Kidney tubule cell (primary cell): ENCODE results near the gene ORC1.

Experiments
- DNase-seq: peaks from one replicate; pipeline ENCODE4 v3.0.0-alpha.2; 2018; ENCODE audit warnings: low spot score

The ORC1 gene

DNA sequence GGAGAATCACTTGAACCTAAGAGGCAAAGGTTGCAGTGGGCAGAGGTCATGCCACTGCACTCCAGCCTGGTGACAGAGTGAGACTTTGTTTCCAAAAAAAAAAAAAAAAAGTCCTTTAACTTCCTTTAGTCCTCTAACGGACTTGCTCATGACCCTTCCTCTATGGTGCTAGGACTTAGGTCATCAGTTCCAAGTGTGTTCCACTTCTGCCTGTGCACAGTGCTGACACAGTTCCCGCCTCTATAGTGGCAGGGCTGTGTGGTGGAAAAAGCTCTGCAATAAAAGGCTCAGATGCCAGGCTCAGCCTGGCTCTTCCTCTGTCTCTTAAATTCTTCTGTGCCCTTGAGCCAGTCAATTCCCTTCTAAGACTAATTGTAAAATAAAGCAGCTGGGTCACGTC lies 60.2 kb downstream of the ORC1 start:
- no peak for DNase-seq

DNA sequence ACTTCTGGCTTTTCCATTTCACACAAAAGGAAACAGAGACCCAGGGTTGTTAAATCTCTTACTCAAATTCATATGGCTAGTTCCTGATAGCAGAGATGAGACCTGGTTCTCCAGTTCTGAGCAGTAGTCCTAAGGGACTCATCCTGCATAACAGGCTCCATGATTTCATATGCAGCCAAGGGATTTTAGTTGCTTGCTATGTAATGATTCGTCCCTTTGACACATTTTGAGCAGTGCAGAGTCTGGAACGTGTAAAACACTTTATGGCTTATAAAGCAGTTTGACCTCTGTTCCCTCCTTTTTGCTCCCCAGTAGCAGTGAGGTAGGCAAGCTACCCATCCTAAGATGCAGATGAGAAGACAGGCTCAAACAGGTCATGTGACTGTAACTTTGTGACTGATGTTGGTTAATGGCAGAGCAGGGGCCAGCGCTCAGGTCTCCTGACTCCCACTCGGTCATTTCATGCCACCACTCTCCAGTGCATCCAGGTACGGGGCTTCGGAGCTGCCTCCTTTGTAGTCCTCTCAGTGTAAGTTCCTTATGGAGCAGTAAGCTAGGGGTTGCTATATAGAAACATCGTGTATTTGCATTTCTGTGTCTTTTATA lies 62.5 kb downstream of the ORC1 start:
- no peak for DNase-seq

DNA sequence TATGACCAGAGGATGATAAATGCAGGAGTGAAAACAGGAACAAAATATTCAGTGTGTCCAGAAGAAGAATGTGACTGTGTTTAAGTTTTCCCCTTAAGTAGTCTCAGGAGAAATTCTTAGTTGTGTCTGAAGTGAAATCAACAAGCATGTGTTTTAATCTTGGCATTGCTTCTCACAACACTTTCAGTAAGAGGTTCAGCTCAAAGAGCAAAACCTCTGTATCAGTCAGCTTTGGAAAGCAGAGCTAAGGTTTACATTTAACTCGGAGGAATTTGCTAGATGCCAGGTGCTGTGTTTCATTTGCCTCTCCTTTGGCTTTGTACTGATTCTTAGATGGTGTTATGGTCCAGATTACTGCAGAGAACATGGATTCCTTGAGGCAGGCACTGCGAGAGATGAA lies 66.8 kb downstream of the ORC1 start:
- DNase-seq, result no peak

DNA sequence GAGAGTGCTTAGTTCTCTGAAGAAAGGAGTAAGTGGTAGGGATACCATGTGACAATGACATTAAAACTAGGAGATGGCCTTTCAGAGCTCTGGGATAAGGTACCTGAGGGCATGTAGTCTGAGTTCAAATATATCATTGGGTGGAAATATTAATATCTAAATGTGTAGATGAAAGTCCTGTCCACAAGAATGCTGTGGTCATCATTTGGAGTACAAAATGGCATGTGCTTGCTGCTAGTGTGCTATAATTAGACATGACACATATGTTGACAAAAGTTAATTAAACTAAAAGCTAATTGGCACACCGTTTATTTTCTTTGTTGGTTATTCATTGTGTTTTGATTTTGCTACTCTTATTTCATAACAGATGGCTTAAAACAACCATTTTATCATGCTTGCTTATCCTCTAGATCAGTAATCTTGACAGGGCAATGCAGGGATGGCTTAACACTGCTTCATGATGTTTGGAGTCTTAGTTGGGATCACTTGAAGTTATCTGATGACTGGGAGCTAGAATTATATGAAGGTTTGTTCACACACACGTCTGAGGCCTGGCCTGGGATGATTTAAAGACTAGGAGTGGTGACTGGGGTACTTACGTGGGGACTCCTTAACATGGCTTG lies 69.2 kb downstream of the ORC1 start:
- DNase-seq, result no peak

DNA sequence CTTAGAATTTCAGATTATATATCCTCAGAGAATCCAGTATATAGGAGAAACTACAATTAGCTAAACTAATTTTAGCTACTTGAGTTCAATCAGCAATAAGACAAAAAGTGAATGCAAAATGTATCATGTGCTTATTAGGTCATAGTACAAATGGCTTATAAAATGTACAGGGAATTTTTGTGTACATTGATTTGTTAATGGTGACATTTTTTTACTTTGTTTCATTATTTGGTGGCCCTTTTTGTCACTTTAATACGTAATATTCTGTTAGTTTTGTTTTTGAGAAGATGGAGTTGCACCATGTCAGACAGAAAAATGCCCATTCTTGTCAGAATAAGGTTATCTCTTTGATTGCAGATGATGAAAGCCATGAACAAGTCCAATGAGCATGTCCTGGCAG lies 71.8 kb downstream of the ORC1 start:
- DNase-seq, result no peak

DNA sequence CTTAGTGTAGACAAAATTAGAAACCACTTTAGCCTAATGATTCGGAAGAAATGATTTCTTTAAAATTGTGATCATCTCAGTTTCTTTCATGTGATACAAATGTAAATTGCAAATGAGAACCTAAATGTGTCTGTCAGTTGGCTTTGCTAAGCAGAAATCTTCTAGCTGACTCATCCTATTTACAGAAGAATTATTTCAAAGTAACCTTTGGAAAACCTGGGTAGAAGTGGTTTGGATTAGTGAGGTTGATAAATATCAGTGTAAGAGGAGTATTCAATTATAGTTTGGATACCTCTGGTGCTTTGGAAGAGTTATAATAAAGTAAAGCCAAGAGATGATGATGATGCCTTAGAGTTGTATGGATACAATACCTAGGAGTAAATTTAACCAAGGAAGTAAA lies 75.6 kb downstream of the ORC1 start:
- no peak for DNase-seq

DNA sequence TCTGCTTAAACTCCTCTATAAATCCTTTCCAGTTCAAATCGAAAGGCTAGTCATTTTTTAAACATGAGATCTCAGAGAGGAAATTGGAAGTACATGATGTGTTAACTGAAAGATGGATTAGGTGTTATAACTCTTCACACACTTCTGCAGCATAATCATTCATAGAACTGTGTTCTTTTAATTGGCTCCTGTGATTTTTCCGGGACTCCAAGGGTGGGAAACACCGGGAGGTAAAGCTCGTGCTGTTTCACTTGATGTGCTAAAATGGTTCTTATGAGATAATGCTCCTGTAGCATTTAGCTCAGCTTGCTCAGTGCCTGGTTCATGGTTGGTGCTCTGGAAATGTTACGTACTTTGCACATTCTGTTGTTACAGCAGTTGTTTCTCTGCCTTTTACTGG lies 78.4 kb downstream of the ORC1 start:
- no peak for DNase-seq

DNA sequence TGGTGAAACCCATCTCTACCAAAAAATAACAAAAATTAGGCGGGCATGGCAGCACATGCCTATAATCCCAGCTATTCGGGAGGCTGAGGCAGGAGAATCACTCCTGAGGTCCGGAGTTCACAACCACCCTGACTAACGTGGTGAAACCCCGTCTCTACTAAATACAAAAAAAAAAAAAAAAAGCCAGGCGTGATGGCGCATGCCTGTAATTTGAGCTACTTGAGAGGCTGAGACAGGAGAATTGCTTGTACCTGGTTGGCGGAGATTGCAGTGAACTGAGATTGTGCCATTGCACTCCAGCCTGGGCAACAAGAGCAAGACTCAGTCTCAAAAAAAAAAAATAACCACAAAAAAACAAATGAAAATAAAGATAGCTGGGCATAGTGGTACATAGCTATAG lies 80.5 kb downstream of the ORC1 start:
- no peak for DNase-seq
